HG03108 (cell line): ENCODE measurements around the gene ABCA13.

Experiments
- ATAC-seq: cut with Tn5 transposase; IDR thresholded peaks from one replicate; pipeline ENCODE4 v1.9.1; 2021; ENCODE audit warnings: moderate library complexity; ENCODE audit not compliant: unreplicated experiment

The ABCA13 gene

GRCh38 chr7:48505051-48505450 lies 333.8 kb downstream of the ABCA13 start:
- ATAC-seq, result no peak

DNA sequence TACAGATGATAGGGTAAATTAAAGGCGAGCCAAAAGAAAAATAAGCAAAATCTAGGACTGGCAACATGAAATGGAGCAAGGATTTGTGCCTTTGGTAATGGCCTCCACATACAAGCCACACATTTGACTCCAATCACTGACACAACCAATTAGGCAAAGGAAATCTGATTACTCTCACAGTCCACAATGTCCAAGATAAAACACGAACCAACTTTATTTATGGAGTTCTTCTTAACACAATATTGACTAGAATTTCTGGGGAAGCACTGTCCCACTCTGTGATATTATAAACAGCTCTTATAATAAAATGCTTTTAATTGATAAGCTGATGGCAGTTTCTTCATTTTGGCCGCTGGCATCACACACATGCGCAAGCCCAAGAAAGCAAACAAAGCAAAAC lies 334.2 kb downstream of the ABCA13 start:
- no peak for ATAC-seq

- ATAC-seq, result no peak
Measured at GRCh38 chr7:48506569-48506968, 335.3 kb downstream of the ABCA13 start.

GRCh38 chr7:48511080-48511479 lies 339.8 kb downstream of the ABCA13 start:
- ATAC-seq, result no peak

DNA sequence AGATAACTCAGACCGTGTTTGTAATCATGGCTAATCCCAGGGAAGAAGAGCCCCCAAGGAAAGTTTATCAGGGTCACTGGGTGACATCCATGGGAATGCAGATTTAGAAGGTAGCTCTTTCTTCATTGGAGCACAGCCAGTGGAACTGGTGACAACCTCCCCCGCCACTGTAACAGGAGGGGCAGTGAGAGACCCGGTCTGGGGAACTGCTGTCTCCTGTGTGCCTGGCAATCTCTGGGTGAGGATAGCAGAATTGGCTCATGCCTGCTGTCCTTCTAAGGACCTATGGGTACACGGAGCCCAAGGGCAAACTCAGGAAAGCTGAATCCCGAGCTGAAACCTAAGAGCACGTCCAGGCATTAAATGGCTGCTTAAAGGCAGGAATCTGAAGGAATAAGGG lies 341.6 kb downstream of the ABCA13 start:
- no peak for ATAC-seq

- no peak for ATAC-seq
Measured at GRCh38 chr7:48515171-48515570, 343.9 kb downstream of the ABCA13 start.

DNA sequence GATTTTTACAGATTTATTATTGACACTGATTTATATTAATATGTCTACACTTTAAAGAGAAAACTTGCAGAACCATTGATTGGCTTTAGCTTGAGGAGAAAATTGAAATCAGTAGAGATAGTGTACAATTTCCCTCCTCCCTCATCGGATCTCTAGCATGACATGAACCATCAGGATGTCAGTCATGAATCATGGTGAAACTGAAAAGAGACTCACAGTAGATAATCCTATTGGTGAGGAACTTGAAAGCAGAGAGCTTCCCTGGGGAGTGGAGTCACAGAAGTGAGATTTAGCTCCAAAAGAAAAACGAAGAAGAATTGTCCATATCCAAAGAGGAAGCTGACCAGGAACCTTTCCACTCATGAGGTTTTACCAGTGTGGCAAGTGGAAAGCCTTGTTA lies 346.8 kb downstream of the ABCA13 start:
- no peak for ATAC-seq

GRCh38 chr7:48522692-48523091 lies 351.4 kb downstream of the ABCA13 start:
- no peak for ATAC-seq

DNA sequence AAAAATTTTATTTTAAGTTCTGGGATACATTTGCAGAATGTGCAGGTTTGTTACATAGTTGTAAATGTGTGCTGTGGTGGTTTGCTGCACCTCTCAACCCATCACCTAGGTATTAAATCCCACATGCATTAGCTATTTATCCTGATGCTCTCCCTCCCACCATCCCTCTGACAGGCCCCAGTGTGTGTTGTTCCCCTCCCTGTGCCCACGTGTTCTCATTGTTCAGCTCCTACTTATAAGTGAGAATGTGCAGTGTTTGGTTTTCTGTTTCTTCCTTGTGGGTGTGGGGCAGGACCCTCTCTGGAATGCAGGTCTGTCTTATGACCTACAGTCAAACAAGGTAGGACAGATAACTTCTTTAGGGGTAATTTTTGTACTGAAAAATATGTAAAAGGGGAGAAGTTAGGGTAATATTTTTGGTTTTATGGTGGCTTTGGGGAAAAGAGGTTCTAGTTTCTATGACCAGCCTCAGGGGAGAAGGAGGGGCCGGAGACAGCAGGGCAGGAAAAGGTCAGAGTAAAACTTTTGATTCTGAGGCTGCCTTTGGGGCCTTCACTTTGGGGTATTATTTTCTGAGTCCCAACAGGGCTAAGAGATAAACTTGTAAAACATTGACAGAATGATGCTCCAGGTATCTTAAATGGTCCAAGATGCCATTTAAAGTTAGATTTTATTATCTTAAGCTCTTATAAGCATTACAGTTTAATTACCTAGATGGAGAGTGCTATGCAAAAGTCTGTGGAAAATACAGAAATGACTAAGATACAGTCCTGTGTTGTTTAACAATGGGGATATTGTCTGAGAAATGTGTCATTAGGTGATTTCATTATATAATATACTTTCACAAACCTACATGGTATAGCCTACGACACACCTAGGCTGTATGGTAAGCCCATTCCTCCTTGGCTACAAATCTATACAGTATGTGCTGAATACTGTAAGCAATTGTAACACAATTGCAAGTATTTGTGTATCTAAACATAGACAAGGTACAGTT lies 354.8 kb downstream of the ABCA13 start:
- ATAC-seq, result no peak

DNA sequence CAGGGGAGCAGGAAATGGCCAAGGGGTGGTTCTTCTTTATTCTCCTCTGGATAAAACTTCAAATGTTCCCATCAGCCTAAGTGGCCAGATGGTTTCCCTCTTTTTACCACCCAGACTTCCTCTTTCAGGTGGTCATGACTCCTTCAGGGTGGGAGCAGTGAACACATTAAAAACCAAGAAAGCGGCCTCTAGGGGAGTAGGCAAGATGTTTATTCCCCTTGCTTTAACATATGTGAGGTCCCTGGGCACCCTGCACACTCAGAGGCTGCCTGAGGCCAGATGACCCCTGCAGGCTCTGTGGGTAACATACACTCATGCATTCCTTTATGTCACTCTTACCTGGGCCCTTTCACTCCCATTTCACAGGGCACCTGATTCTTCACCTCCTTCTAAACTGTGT lies 357.4 kb downstream of the ABCA13 start:
- ATAC-seq, result no peak

DNA sequence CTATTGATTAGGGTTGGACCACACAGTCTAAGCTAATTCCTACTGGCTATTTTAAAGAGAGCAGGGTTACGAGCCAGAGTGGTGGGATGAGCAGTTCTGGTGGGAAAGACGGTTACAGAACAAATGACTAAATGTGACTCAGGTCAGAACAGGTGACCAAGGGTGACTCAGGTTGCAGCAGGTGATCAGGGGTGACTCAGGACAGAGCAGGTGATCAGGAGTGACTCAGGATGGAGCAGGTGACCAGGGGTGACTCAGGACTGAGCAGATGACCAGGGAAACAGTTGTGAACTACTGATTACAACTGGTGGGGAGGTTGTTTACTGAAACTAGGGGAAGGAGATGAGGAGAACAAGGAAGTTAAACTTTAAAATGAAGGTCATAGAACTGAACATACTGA lies 366.3 kb downstream of the ABCA13 start:
- no peak for ATAC-seq

DNA sequence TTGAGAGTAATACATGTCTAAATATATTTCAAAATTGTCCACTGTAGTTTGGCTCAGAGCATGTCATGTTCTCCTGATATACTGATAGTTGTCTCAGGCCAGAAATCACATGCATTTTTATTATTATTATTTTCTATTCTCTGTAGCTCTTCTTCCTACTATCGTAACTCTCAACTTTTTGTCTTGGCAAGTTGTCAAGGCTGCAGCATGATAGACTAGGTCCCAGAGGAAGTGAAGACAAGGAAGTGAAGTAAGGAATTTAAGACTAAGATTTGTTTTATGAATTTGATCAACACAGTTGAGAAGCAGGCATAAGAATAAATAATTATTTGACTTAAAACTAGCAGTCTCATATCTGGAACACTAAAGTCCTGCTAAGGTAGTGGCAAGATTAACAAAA lies 369.5 kb downstream of the ABCA13 start:
- no peak for ATAC-seq

DNA sequence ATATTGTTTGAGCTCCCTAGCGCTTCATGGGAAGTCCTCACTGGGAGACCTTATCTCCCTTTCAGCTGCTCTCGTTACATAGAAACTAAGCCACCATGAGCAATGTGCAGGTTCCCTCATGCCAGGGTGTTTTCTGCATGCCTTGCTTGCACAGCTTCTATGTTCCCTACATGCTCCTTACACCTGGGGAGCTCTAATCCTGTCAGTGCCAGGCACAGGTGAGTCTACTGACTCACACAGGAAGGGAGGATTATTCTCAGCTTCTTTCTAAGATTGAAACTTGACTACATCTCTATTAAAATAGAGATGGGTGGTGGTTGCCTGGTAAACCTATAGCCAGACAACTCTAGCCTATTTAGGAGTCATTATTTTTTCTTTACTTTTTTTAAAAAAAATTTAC lies 377.4 kb downstream of the ABCA13 start:
- ATAC-seq, result no peak

- no peak for ATAC-seq
Measured at GRCh38 chr7:48551652-48552051, 380.4 kb downstream of the ABCA13 start.

- ATAC-seq, result no peak
Measured at GRCh38 chr7:48563334-48563733, 392.1 kb downstream of the ABCA13 start.

DNA sequence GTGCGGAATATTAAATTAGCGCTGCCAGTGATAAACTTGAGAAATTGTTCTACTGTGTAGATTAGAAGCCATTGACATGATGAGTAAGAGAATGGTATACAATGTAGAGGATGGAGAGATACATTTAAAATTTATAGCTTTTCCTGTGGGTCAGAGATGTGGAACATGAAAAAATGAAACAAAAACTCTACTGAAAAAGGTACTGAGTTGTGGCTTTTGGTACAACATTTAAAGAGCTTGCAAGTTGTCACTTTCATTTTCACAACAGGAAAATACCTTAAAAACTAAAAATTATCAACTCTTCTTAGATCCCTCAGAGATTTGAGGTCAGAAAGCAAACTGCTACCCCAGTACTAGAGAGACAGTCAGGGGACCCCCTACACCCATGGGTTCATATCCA lies 404.3 kb downstream of the ABCA13 start:
- no peak for ATAC-seq

GRCh38 chr7:48587475-48587874 lies 416.2 kb downstream of the ABCA13 start:
- ATAC-seq, result no peak

DNA sequence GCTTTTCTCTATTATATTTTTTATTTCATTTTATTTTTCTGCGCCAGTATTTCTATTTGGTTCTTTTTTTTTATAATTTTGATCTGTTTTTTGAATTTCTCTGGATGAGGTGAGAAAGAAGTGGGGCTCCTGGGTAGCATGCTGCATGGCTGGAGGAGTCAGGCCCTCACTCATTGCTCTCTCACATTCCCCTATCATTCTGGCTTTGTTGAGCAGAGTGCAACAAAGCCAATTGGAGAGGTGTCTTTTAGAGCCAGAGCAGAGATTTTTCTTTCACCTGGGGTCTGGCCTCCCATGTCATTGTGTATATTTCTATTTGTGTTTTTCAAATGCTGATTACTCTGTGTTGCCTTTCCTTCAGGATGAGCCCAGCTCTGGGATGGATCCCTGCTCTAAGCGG lies 423.1 kb downstream of the ABCA13 start:
- no peak for ATAC-seq

DNA sequence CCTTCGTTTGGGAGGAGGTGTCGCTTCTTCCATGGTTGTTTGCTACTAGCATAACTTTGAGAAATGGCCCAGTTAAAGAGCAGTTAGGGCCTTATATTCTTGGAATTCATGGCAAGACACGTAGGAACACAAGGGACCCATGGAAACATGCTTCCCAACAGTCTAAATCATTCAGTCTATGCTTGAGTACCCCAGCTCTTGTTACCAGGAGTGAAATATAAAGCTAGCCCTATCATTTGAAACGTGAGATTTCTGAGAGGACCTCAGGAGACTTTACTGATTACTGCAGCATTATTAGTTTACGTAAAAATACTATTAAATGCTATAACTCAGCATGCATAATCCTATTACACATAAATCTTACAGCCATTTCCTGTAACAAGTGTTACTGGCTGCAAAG lies 424.5 kb downstream of the ABCA13 start:
- ATAC-seq, result no peak

DNA sequence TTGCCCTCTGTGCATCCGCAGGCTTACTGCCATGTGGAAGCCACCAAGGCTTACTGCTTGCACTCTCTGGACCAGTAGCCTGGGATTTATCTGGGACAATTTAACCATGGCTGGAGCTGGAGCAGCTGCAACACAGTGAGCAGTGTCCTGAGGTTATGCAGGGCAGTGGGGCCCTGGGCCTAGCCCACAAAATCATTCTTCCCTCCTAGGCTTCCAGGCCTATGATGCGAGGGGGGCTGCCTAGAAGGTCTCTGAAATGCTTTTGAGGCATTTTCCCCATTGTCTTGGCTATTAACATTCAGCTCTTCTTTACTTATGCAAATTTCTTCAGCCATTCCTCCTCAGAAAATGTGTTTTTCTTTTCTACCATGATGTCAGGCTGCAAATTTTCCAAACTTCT lies 439.4 kb downstream of the ABCA13 start:
- ATAC-seq, result no peak

- ATAC-seq, result no peak
Measured at GRCh38 chr7:48611993-48612392, 440.7 kb downstream of the ABCA13 start.

- ATAC-seq, result no peak
Measured at GRCh38 chr7:48617508-48617907, 446.2 kb downstream of the ABCA13 start.

DNA sequence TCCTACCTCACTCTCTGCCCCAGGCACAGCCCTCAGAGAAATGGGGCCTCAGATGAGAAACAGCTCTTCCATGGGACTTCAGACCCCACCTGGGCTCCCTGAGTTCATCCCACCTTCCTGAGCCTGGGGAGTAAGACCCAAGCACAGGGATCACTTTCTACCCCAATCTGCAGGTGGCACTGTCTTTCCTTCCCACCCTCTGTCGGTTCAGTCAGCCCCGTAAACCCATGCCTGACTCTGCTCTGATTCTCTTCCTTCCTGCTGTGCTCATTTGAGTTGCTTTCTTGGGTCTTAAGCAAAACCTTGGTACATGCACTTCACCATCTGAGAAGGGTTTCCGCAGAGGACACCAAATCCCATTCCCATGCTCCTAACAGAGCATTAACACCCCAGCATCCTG lies 446.7 kb downstream of the ABCA13 start:
- no peak for ATAC-seq
